GM23338 (cell line): Measurements from ENCODE around the gene GGT6. TPM values are rescaled to one million over a fixed set of nuclear protein-coding genes. Genes with fewer than 3 reads are reported as not detected.

Source experiments
- ATAC-seq: fragments of 200-7000 bp; cut with Tn5 transposase; 3 replicates; pipeline ENCODE4 v1.9.1; 2020
- DNase-seq: peaks from one replicate; pipeline ENCODE4 v3.0.0-alpha.2; 2015; ENCODE audit warnings: low spot score
- H2AFZ ChIP-seq: fragments of 200-600 bp; sonication (generic); 2 replicates; pipeline ENCODE4 v1.8.0; 2016; ENCODE audit warnings: antibody characterized with exemption, mild to moderate bottlenecking, moderate library complexity
- H3F3A ChIP-seq: fragments of 200-600 bp; sonication (generic); replicated peaks from 2 replicates; pipeline ENCODE4 v1.8.0; 2017; ENCODE audit warnings: antibody characterized with exemption, mixed run types, low read depth
- H3K27ac ChIP-seq: fragments of 200-600 bp; sonication (generic); 2 replicates; pipeline ENCODE4 v1.6.1; 2016; ENCODE audit warnings: low read depth
- H3K27me3 ChIP-seq: fragments of 200-600 bp; sonication (generic); 2 replicates; pipeline ENCODE4 v1.8.0; 2016; ENCODE audit warnings: mild to moderate bottlenecking, mixed run types, moderate library complexity; ENCODE audit not compliant: insufficient read depth
- H3K36me3 ChIP-seq: fragments of 200-600 bp; sonication (generic); 2 replicates; pipeline ENCODE4 v1.8.0; 2016; ENCODE audit warnings: mild to moderate bottlenecking; ENCODE audit not compliant: insufficient read depth
- H3K4me1 ChIP-seq: fragments of 200-600 bp; sonication (generic); 2 replicates; pipeline ENCODE4 v1.8.0; 2016; ENCODE audit warnings: mild to moderate bottlenecking, moderate library complexity; ENCODE audit not compliant: insufficient read depth
- H3K4me2 ChIP-seq: fragments of 200-600 bp; sonication (generic); 2 replicates; pipeline ENCODE4 v1.7.1; 2017; ENCODE audit warnings: mixed run types
- H3K4me3 ChIP-seq: fragments of 200-600 bp; sonication (generic); 2 replicates; pipeline ENCODE4 v1.6.1; 2016; ENCODE audit warnings: mixed run types
- H3K79me2 ChIP-seq: fragments of 200-600 bp; sonication (generic); replicated peaks from 2 replicates; pipeline ENCODE4 v1.8.0; 2017; ENCODE audit warnings: mild to moderate bottlenecking; ENCODE audit not compliant: insufficient read depth
- H3K9me2 ChIP-seq: fragments of 200-600 bp; sonication (generic); 2 replicates; pipeline ENCODE4 v1.8.0; 2017; ENCODE audit not compliant: insufficient read depth
- H4K20me1 ChIP-seq: fragments of 200-600 bp; sonication (generic); replicated peaks from 2 replicates; pipeline ENCODE4 v1.8.0; 2017; ENCODE audit warnings: mild to moderate bottlenecking; ENCODE audit not compliant: insufficient read depth
- H3K27ac Mint-ChIP-seq: 2 replicates; pipeline ENCODE4 v1.8.0; 2020; ENCODE audit warnings: inconsistent platforms, mild to moderate bottlenecking, moderate library complexity, mixed read lengths
- H3K27me3 Mint-ChIP-seq: 3 replicates; pipeline ENCODE4 v1.8.0; 2022; ENCODE audit warnings: low read depth, mild to moderate bottlenecking, moderate library complexity, mixed read lengths, inconsistent platforms; ENCODE audit not compliant: insufficient read depth, poor library complexity
- H3K36me3 Mint-ChIP-seq: 3 replicates; pipeline ENCODE4 v1.8.0; 2021; ENCODE audit warnings: low read depth, mild to moderate bottlenecking, inconsistent platforms, moderate library complexity, mixed read lengths
- H3K4me1 Mint-ChIP-seq: 3 replicates; pipeline ENCODE4 v1.8.0; 2020; ENCODE audit warnings: mild to moderate bottlenecking, inconsistent platforms, mixed read lengths
- H3K4me3 Mint-ChIP-seq: 3 replicates; pipeline ENCODE4 v1.8.0; 2021; ENCODE audit warnings: moderate library complexity, mild to moderate bottlenecking, inconsistent platforms, mixed read lengths
- H3K9me3 Mint-ChIP-seq: 3 replicates; pipeline ENCODE4 v1.8.0; 2020; ENCODE audit warnings: moderate library complexity, mild to moderate bottlenecking, inconsistent platforms, mixed read lengths
- CREB1 ChIP-seq: fragments of 250-450 bp; sonication (Bioruptor Pico); IDR thresholded peaks from 2 replicates; pipeline ENCODE4 v1.5.0; 2020; ENCODE audit warnings: low read depth, mild to moderate bottlenecking, moderate library complexity
- CTCF ChIP-seq, 2 experiments: fragments of 200-600 bp in 1 of 2; sonication (generic) in 1 of 2; conservative IDR thresholded peaks; 2 replicates each; pipeline versions ENCODE4 v1.5.1 to v1.6.1; 2016 to 2017; ENCODE audit warnings: antibody characterized with exemption in 2 of 2, low read depth in 2 of 2, mild to moderate bottlenecking in 2 of 2, moderate library complexity in 1 of 2
- ETS1 ChIP-seq: IDR thresholded peaks from 2 replicates; pipeline ENCODE4 v1.6.1; 2016; ENCODE audit warnings: antibody characterized with exemption
- EZH2phosphoT487 ChIP-seq: fragments of 200-600 bp; sonication (generic); IDR thresholded peaks from one replicate; pipeline ENCODE4 v1.8.1; 2018; ENCODE audit warnings: antibody characterized with exemption; ENCODE audit not compliant: unreplicated experiment
- JUNB ChIP-seq: IDR thresholded peaks from one replicate; pipeline ENCODE4 v1.6.1; 2016; ENCODE audit warnings: antibody characterized with exemption; ENCODE audit not compliant: unreplicated experiment
- NANOG ChIP-seq: IDR thresholded peaks from 2 replicates; pipeline ENCODE4 v1.6.1; 2016; ENCODE audit warnings: antibody characterized with exemption, borderline replicate concordance
- POLR2AphosphoS5 ChIP-seq: IDR thresholded peaks from 2 replicates; pipeline ENCODE4 v1.6.1; 2016; ENCODE audit warnings: antibody characterized with exemption, low read depth
- REST ChIP-seq: IDR thresholded peaks from one replicate; pipeline ENCODE4 v1.6.1; 2018; ENCODE audit warnings: antibody characterized with exemption; ENCODE audit not compliant: unreplicated experiment
- STAT1 ChIP-seq: IDR thresholded peaks from one replicate; pipeline ENCODE4 v1.6.1; 2016; ENCODE audit warnings: antibody characterized with exemption; ENCODE audit not compliant: unreplicated experiment
- ZNF114 ChIP-seq: fragments of 250-450 bp; sonication (Bioruptor Pico); IDR thresholded peaks from 2 replicates; pipeline ENCODE4 v1.5.0; 2020; ENCODE audit warnings: mild to moderate bottlenecking, moderate library complexity
- ZNF331 ChIP-seq: fragments of 250-450 bp; sonication (Bioruptor Pico); IDR thresholded peaks from 2 replicates; pipeline ENCODE4 v1.5.0; 2020; ENCODE audit warnings: low read depth, mild to moderate bottlenecking, moderate library complexity
- ZNF462 ChIP-seq: fragments of 250-450 bp; sonication (Bioruptor Pico); IDR thresholded peaks from 2 replicates; pipeline ENCODE4 v1.5.0; 2020; ENCODE audit warnings: mild to moderate bottlenecking, moderate library complexity
- polyA plus RNA-seq: library from polyadenylated mRNA; unstranded; fragments of >200 nt; fragmentation: Nextera tagmentation; extraction: Ambion mirVana; gene quantifications from 2 replicates; pipeline ENCODE4 v1.2.1, GENCODE V29; 2016
- total RNA-seq: library from RNA; depleted of rRNA; stranded (reverse); fragments of >200 nt; shearing (Covaris generic); gene quantifications from 2 replicates; pipeline ENCODE4 v1.2.3, GENCODE V29; 2014

GGT6 gene
- total and polyA plus RNA-seq, 2 experiments from 2014 or later = 0.24 TPM; not detected in 1

- DNase-seq (peak; percentile 56), ATAC-seq (peak; percentile 46)
- Histone ChIP-seq H3K27ac (no peak overlapping the region), H3K4me1 (no peaks in the 10 kb centered on the region), H3K79me2 (no peaks in the 10 kb centered on the region), H3K27me3 (no peaks in the 10 kb centered on the region), H4K20me1 (no peaks in the 10 kb centered on the region), H3K4me2 (no peak overlapping the region), H3K4me3 (no peak overlapping the region), H2AFZ (no peak overlapping the region), H3K9me2 (no peaks in the 10 kb centered on the region), H3F3A (no peaks in the 10 kb centered on the region), H3K36me3 (no peaks in the 10 kb centered on the region)
- no peak overlapping the region for H3K4me3 Mint-ChIP-seq
- H3K27ac Mint-ChIP-seq = no peak overlapping the region
- peaks cover 7% of the 10 kb centered on the region for H3K4me1 Mint-ChIP-seq
- H3K9me3 Mint-ChIP-seq = no peaks in the 10 kb centered on the region
- H3K36me3 Mint-ChIP-seq = no peaks in the 10 kb centered on the region; the same call in 2 of the 3 replicates
- H3K27me3 Mint-ChIP-seq = peaks cover 10% of the 10 kb centered on the region
- TF ChIP-seq JUNB (no peak), ZNF331 (CRISPR knock-in tag) (no peak), EZH2phosphoT487 (no peak), ZNF114 (CRISPR knock-in tag) (no peak), REST (no peak), ZNF462 (CRISPR knock-in tag) (no peak), NANOG (no peak), STAT1 (no peak), CTCF (conservative IDR thresholded peaks at IDR 0.05; ENCODE audit: low read depth in 2 of 2) (no peak), ETS1 (no peak), CREB1 (CRISPR knock-in tag) (no peak), POLR2AphosphoS5 (no peak)
Measured at GRCh38 chr17:4514206-4514605, 46.2 kb downstream of the GGT6 start.
